Thyroid gland (tissue), 4 donors: ENCODE data around the gene WDR31. TPM values are rescaled to one million over a fixed set of nuclear protein-coding genes. Genes with fewer than 3 reads are reported as not detected.

Source experiments
- DNase-seq, 2 donors: peaks; one replicate each; pipeline ENCODE4 v3.0.0-alpha.2; 2019
- H3K27ac ChIP-seq, 3 donors: fragments of 200-600 bp; sonication (generic); 1 replicate in 2 of 3; 2 replicates in 1 of 3; pipeline ENCODE4 v1.5.1; 2016 to 2019; ENCODE audit warnings: mild to moderate bottlenecking in 1 of 3, moderate library complexity in 1 of 3
- H3K27me3 ChIP-seq: fragments of 200-600 bp; sonication (generic); one replicate; pipeline ENCODE4 v1.5.1; 2019
- H3K36me3 ChIP-seq, 2 donors: fragments of 200-600 bp; sonication (generic); one replicate each; pipeline ENCODE4 v1.5.1; 2016 to 2019
- H3K4me1 ChIP-seq, 2 donors: fragments of 200-600 bp; sonication (generic); one replicate each; pipeline ENCODE4 v1.5.1; 2017 to 2019
- H3K4me3 ChIP-seq, 3 donors: fragments of 200-600 bp; sonication (generic); replicated peaks in 1 of 3; 1 replicate in 2 of 3; 2 replicates in 1 of 3; pipeline ENCODE4 v1.5.1; 2016; ENCODE audit warnings: mild to moderate bottlenecking in 1 of 3
- H3K9me3 ChIP-seq: fragments of 200-600 bp; sonication (generic); one replicate; pipeline ENCODE4 v1.5.1; 2017
- POLR2A ChIP-seq, 2 donors: fragments of 450-650 bp; IDR thresholded peaks; one replicate each; pipeline ENCODE4 v1.6.1; 2017; ENCODE audit warnings: antibody characterized with exemption in 2 of 2, mild to moderate bottlenecking in 2 of 2, moderate library complexity in 1 of 2
- WGBS, 2 donors: methylation state at CpG; one replicate each; pipeline ENCODE4 v1.1.5; 2017; 5-methylcytosine and 5-hydroxymethylcytosine counted together
- intact Hi-C: fragments of 100-400 bp; cut with DNase I; formaldehyde crosslinking; loops from one replicate; pipeline ENCODE4 v1.15.1; 2023
- total RNA-seq, 4 donors: library from RNA; depleted of rRNA; stranded (reverse); fragments of >200 nt; gene quantifications; one replicate each; pipeline ENCODE4 v1.2.3, GENCODE V29; 2016
- TF ChIP-seq, protein P1 (sequence below), 6 experiments: fragments of 200-600 bp in 3 of 6; fragments of 450-650 bp in 3 of 6; sonication (generic) in 3 of 6; IDR thresholded peaks; one replicate each; pipeline ENCODE4 v1.5.1; 2016 to 2019; ENCODE audit warnings: antibody characterized with exemption in 6 of 6, mild to moderate bottlenecking in 2 of 6, inconsistent platforms in 1 of 6, moderate library complexity in 1 of 6

WDR31 gene
- total RNA-seq, 4 donors from 2014 or later = 3.8 to 7.3 (median 6.5) TPM

DNA sequence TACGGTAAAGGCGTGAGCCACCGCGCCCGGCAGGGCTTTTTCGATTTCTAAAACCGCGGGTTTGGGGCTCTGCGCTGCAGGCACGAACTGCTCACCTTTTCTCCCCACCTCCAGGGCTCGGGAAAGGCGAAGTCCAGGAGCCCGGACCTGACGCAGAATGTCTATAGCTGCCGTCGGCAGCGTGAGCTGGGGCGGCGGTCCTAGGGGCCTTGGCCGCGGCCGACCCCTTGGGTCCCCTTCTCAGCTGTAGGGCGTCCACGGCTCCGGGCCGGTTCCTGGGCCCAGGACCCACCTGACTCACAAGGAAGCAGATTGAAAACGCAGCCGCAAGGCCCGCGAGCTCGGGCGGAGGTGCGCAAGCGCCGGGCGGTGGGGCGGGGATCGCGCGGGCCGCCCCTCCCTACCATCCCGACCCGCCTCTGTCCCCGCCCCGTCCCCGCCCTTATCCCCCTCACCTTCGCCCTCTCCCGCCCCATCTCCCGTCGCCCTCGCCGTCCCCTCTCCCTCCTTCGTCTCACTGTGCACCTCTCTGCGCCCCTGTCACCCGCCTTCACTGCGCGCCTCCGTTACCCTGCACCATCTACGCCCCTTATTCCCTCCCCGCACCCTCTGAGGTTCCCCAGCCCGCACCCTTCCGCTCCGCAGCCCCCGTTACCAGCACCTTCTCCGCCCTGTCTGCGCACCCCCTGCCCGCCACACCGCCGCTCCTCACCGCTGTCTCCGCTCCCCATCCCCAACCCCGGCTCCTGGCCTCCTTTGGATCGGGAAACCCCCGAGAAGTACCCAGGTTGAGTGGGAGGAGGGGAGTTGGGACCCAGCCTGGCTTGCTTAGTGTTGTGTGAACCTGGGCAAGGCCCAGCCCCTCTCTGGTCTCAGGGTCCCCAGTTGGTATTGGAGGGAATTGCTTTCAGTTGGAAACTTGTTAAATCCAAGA lies 36.8 kb upstream of the WDR31 start, which contains the start of gene HDHD3:
Gene HDHD3, minus strand, starts transcription at position 353 of the 934 bp plus-strand sequence. CDS start 2,632 bp downstream, outside the sequence.
- no peaks in the 10 kb centered on the region for H3K27me3 ChIP-seq
- peaks cover 4 to 21% of the 10 kb centered on the region in 2 donors for H3K36me3 ChIP-seq
- intact Hi-C loops = no loop called here
- peak within 1 kb of the TSS; percentile 84 to 97 (median 91) for H3K27ac ChIP-seq
- peak; percentile 75 to 85 for TF ChIP-seq POLR2A (IDR thresholded peaks at IDR 0.05)
- TF ChIP-seq, protein P1, sequence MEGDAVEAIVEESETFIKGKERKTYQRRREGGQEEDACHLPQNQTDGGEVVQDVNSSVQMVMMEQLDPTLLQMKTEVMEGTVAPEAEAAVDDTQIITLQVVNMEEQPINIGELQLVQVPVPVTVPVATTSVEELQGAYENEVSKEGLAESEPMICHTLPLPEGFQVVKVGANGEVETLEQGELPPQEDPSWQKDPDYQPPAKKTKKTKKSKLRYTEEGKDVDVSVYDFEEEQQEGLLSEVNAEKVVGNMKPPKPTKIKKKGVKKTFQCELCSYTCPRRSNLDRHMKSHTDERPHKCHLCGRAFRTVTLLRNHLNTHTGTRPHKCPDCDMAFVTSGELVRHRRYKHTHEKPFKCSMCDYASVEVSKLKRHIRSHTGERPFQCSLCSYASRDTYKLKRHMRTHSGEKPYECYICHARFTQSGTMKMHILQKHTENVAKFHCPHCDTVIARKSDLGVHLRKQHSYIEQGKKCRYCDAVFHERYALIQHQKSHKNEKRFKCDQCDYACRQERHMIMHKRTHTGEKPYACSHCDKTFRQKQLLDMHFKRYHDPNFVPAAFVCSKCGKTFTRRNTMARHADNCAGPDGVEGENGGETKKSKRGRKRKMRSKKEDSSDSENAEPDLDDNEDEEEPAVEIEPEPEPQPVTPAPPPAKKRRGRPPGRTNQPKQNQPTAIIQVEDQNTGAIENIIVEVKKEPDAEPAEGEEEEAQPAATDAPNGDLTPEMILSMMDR (IDR thresholded peaks at IDR 0.05) = no peak
- WGBS, 2 donors = 2 to 4% methylated on average over 51 of the region's 74 CpGs
- peak within 1 kb of the TSS; percentile 53 to 95 (median 72) for H3K4me3 ChIP-seq
- no peaks in the 10 kb centered on the region for H3K9me3 ChIP-seq
- peak; percentile 87 to 91 for DNase-seq
- peaks cover 27 to 43% of the 10 kb centered on the region in 2 donors for H3K4me1 ChIP-seq

DNA sequence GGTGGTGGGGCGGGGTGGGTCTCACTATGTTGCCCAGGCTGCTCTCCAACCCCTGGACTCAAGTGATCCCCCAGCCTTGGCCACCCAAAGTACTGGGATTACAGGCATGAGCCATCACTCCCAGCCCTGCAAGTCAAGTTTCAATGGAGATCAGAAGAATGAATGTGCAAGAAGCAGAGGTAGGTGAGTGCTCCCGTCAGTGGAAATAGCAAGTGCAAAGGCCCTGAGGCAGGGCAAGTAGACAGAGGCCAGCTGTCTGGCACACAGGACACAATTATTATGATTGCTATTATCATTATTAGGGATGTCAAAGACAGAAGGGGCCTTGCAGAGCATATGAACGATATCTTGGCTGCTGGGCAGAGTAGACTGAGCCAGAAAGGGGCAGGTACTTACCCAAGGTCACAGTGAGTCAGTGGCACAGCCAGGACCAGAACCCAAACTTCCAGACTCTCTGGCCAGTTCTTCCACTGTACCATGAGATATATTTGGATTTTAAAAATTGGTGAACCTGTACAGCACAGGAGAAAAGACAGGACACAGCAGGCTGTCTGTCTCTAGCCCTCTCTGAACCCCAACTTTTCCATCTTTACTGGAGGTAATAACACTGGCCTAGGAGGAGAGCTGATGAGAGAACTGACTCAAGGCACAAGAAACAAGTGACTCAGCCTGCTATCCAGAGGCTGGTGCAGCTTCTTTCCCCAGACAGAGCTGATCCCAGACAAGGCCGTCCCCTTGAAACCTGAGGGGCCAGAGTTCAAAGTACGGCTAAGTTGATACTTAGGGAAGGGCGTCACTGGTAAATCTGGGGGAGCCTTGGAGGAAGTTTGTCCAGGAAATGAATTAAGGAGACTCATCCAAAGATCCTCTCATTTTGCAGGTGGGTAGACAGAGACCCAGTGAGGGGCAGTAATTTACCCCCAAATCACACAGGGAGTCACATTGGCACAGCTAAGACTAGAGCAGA lies 35.3 kb upstream of the WDR31 start:
- no peak overlapping the region for H3K4me3 ChIP-seq
- TF ChIP-seq, protein P1 (IDR thresholded peaks at IDR 0.05) = no peak
- TF ChIP-seq POLR2A (IDR thresholded peaks at IDR 0.05) = no peak
- H3K9me3 ChIP-seq = no peaks in the 10 kb centered on the region
- H3K27ac ChIP-seq = peak overlapping the region; percentile 2 to 91 (median 50)
- H3K36me3 ChIP-seq = peaks cover 4 to 21% of the 10 kb centered on the region in 2 donors
- H3K27me3 ChIP-seq = no peaks in the 10 kb centered on the region
- intact Hi-C loops = no loop called here
- 89 to 93% methylated on average over 6 of the region's 6 CpGs for WGBS, 2 donors
- DNase-seq = no peak
- H3K4me1 ChIP-seq = peaks cover 20 to 37% of the 10 kb centered on the region in 2 donors

DNA sequence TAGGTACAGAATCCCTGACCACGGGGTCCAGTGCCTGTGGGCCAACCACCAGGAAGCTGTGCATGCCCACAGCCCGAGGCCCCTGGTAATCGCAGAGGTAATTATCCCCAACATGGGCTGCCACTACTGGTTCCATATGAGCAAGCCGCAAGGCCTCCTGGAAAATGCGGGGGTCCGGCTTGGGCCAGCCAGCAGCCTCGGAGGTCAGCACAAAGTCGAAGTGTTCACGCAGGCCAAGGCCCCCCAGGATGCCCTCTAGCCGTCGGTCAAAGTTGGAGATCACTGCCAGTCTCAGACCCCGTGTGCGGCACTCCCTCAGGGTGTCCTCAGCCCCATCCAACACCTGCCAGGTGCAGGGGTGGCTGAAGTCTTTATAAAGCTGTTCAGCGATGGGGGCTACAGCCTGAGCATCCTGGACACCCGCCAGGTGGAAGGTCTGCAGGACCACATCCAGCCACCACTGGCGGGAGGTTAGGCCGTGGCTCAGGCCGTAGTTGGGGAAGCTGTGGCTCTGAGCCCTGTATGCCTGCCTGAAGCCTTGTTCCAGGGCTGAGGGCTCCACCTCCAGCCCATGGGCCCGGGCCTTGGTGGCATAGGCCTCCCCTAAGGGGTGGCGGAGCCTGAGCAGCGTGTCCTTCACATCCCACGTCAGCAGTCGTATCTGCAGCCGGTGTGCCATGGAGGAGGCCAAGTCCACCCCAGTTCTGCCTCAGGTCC lies 33.8 kb upstream of the WDR31 start:
- peaks cover 4 to 21% of the 10 kb centered on the region in 2 donors for H3K36me3 ChIP-seq
- H3K27me3 ChIP-seq = no peaks in the 10 kb centered on the region
- TF ChIP-seq, protein P1 (IDR thresholded peaks at IDR 0.05) = no peak
- TF ChIP-seq POLR2A (IDR thresholded peaks at IDR 0.05) = no peak
- H3K9me3 ChIP-seq = no peaks in the 10 kb centered on the region
- DNase-seq = no peak
- intact Hi-C loops = no loop called here
- peaks cover 20 to 35% of the 10 kb centered on the region in 2 donors for H3K4me1 ChIP-seq
- H3K4me3 ChIP-seq = no peak overlapping the region
- H3K27ac ChIP-seq = no peak overlapping the region
- 86% methylated on average over 11 of the region's 24 CpGs; no CpG with 5 or more reads in 1 of the 2 donors for WGBS, 2 donors

DNA sequence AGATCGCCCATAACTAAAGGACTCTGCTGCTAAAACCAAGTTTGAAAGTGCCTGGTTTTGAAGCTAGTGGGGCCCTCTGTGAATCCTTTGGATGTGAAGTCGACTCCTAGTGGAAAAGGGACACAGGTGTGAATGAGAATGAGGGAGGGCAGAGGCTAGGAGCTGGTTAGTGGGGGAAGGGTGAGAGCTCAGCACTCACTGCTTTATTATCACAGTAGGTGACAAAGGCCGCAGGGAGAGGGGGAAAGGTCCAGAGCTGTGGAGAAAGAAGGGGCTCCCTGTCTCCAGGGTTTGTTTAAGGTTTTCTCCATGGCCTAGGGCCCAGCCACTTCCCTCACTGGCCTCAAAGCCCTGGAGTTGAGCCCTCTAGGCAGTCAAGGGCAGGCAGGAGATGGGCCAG lies 33.2 kb upstream of the WDR31 start:
- no peaks in the 10 kb centered on the region for H3K27me3 ChIP-seq
- DNase-seq = no peak
- H3K9me3 ChIP-seq = no peaks in the 10 kb centered on the region
- TF ChIP-seq POLR2A (IDR thresholded peaks at IDR 0.05) = no peak
- TF ChIP-seq, protein P1 (IDR thresholded peaks at IDR 0.05) = no peak
- peaks cover 4 to 21% of the 10 kb centered on the region in 2 donors for H3K36me3 ChIP-seq
- peaks cover 20 to 35% of the 10 kb centered on the region in 2 donors for H3K4me1 ChIP-seq
- H3K4me3 ChIP-seq = no peak overlapping the region
- WGBS, 2 donors = 64 to 73% methylated on average over 3 of the region's 3 CpGs
- H3K27ac ChIP-seq = peak overlapping the region in 1 of 3 donors; percentile 31
- intact Hi-C loops = no loop called here
